K562 (cell line): ENCODE results near the gene GOLGA6D. TPM values are rescaled to one million over a fixed set of nuclear protein-coding genes. Genes with fewer than 3 reads are reported as not detected.

ENCODE experiments used
- CREB1 ChIP-seq, 2 experiments: sonication (generic) in 1 of 2; formaldehyde crosslinking in 1 of 2; IDR thresholded peaks; 2 replicates each; pipeline versions ENCODE4 v1.6.1 to v1.8.0; 2012 to 2022; ENCODE audit warnings: inconsistent platforms in 1 of 2, mild to moderate bottlenecking in 1 of 2, missing genetic modification reagents in 1 of 2, moderate library complexity in 1 of 2
- CREM ChIP-seq: IDR thresholded peaks from 2 replicates; pipeline ENCODE4 v1.6.1; 2014; ENCODE audit warnings: antibody characterized with exemption, low read depth
- GTF2E2 ChIP-seq: fragments of 200-800 bp; sonication (Bioruptor generic); IDR thresholded peaks from 2 replicates; pipeline ENCODE4 v1.6.1; 2016; ENCODE audit warnings: missing genetic modification characterization, missing compliant biosample characterization
- KAT8 ChIP-seq: fragments of 450-650 bp; IDR thresholded peaks from 2 replicates; pipeline ENCODE4 v1.6.1; 2016; ENCODE audit warnings: low read depth, mild to moderate bottlenecking
- PHB2 ChIP-seq: fragments of 450-650 bp; IDR thresholded peaks from 2 replicates; pipeline ENCODE4 v1.6.1; 2017; ENCODE audit warnings: low read depth
- PHF21A ChIP-seq: fragments of 450-650 bp; IDR thresholded peaks from 2 replicates; pipeline ENCODE4 v1.6.1; 2017; ENCODE audit warnings: low read depth, borderline replicate concordance
- POLR2B ChIP-seq: fragments of 450-650 bp; IDR thresholded peaks from 2 replicates; pipeline ENCODE4 v1.6.1; 2018; ENCODE audit warnings: low read depth; ENCODE audit not compliant: partially characterized antibody
- SIX5 ChIP-seq, 2 experiments: IDR thresholded peaks; 2 replicates each; pipeline ENCODE4 v1.6.1; 2011; ENCODE audit warnings: low read length in 2 of 2, borderline replicate concordance in 1 of 2, low read depth in 1 of 2, mild to moderate bottlenecking in 1 of 2, moderate library complexity in 1 of 2; ENCODE audit not compliant: insufficient read depth in 1 of 2
- TEAD1 ChIP-seq, 2 experiments: fragments of 450-650 bp in 1 of 2; sonication (generic) in 1 of 2; formaldehyde crosslinking; IDR thresholded peaks; 2 replicates each; pipeline versions ENCODE4 v1.4.0 to v1.8.0; 2020 to 2022; ENCODE audit warnings: mild to moderate bottlenecking in 2 of 2, missing genetic modification reagents in 1 of 2
- TOE1 ChIP-seq, 2 experiments: fragments of 450-650 bp in 1 of 2; sonication (generic) in 1 of 2; formaldehyde crosslinking in 1 of 2; IDR thresholded peaks; 2 replicates each; pipeline versions ENCODE4 v1.7.1 to v1.8.0; 2016 to 2022; ENCODE audit warnings: borderline replicate concordance in 2 of 2, mild to moderate bottlenecking in 2 of 2, antibody characterized with exemption in 1 of 2, inconsistent platforms in 1 of 2, low read depth in 1 of 2, missing genetic modification reagents in 1 of 2, moderate library complexity in 1 of 2
- ZFX ChIP-seq: sonication (generic); formaldehyde crosslinking; IDR thresholded peaks from 2 replicates; pipeline ENCODE4 v1.8.0; 2022; ENCODE audit warnings: mild to moderate bottlenecking, missing genetic modification reagents, moderate library complexity
- ZNF140 ChIP-seq: fragments of 250-450 bp; sonication (Bioruptor Pico); IDR thresholded peaks from 2 replicates; pipeline ENCODE4 v1.8.0; 2021; ENCODE audit warnings: moderate library complexity, mild to moderate bottlenecking, inconsistent platforms
- ZNF239 ChIP-seq: fragments of 250-450 bp; sonication (Bioruptor Pico); IDR thresholded peaks from 2 replicates; pipeline ENCODE4 v1.4.0; 2020; ENCODE audit warnings: mild to moderate bottlenecking
- ZZZ3 ChIP-seq: fragments of 450-650 bp; IDR thresholded peaks from 2 replicates; pipeline ENCODE4 v1.6.1; 2016; ENCODE audit warnings: antibody characterized with exemption, mild to moderate bottlenecking, moderate library complexity
- polyA plus RNA-seq, 8 experiments: library from polyadenylated mRNA; depleted of rRNA in 4 of 8; stranded (reverse) in 5 of 8; unstranded in 3 of 8; fragments of >200 nt; fragmentation: Nextera tagmentation in 2 of 8; fragmentation: Illumina TruSeq in 1 of 8; extraction: Ambion mirVana in 2 of 8; extraction: Trizol in 1 of 8; gene quantifications; 2 replicates each; pipeline versions ENCODE4 v1.2.1 to v1.2.3, GENCODE V29; 2011 to 2014; ENCODE audit warnings: inconsistent platforms in 1 of 8, missing spikeins in 1 of 8
- total RNA-seq, 7 experiments: library from RNA; depleted of rRNA in 6 of 7; stranded (reverse); fragments of >200 nt in 6 of 7; fragmentation: Illumina TruSeq in 2 of 7; extraction: Trizol in 2 of 7; gene quantifications; 2 replicates each; pipeline versions ENCODE4 v1.2.1 to v1.2.3, GENCODE V29; 2011 to 2021; ENCODE audit warnings: low replicate concordance in 1 of 7
- TF ChIP-seq, protein P1 (sequence below): IDR thresholded peaks from 2 replicates; pipeline ENCODE4 v1.6.1; 2011; ENCODE audit not compliant: insufficient read length; ENCODE audit errors: extremely low read depth
- TF ChIP-seq, protein P2 (sequence below): IDR thresholded peaks from 2 replicates; pipeline ENCODE4 v1.6.1; 2011; ENCODE audit warnings: borderline replicate concordance, low read depth, mild to moderate bottlenecking, moderate library complexity, low read length; ENCODE audit not compliant: insufficient read depth, poor library complexity, severe bottlenecking
- TF ChIP-seq, protein P3 (sequence below): fragments of 250-450 bp; sonication (Bioruptor Pico); IDR thresholded peaks from 2 replicates; pipeline ENCODE4 v1.4.0; 2020; ENCODE audit warnings: mild to moderate bottlenecking
- TF ChIP-seq, protein P4 (sequence below): sonication (generic); formaldehyde crosslinking; IDR thresholded peaks from 2 replicates; pipeline ENCODE4 v1.5.0; 2020; ENCODE audit warnings: missing genetic modification reagents
- TF ChIP-seq, protein P5 (sequence below): conservative IDR thresholded peaks from 2 replicates; pipeline ENCODE4 v1.6.1; 2011; ENCODE audit warnings: low read depth, mild to moderate bottlenecking, low read length; ENCODE audit not compliant: control insufficient read depth

GOLGA6D gene
- total and polyA plus RNA-seq, 9 of the 15 experiments (the other 6 are each of a cell fraction or from before 2014, with no cell fraction given), result not detected

DNA sequence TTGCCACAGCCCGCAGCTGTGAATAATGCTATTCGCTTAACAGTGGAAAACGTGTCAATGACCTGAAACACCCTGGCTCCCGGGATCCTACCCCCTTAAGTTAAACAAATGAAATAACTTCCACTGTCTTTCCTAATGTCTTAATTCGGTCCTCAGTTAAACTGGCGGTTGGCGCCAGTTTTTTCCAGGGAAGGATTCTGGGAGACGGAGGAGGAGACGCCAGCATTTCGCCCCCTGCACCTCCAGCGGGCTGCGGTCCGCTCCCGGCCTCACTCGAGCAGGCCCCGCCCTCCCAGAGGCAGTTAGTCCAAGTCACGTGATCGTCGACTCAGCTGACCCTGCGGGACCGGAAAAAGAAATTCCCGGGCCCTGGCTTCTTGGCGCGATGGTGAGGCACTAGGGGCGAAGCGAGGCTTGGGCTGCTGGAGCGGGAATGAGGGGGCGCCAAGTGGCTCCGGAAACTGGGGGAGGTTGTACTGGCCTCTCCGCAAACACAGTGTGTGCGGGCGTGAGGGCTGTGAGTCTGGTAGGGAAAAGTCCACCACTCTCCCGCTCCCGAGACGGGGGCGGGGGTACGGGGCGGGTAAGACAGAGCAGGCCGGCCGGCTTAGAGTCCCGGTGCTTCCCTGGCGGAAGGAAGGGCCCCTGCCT, 53.2 kb downstream of the GOLGA6D start, which contains the start of gene COMMD4 (continued):
- TF ChIP-seq, protein P1, sequence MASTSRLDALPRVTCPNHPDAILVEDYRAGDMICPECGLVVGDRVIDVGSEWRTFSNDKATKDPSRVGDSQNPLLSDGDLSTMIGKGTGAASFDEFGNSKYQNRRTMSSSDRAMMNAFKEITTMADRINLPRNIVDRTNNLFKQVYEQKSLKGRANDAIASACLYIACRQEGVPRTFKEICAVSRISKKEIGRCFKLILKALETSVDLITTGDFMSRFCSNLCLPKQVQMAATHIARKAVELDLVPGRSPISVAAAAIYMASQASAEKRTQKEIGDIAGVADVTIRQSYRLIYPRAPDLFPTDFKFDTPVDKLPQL, result no peak
- TF ChIP-seq GTF2E2, result peak; percentile 79; the same call in 1 of the 2 replicates
- TF ChIP-seq, protein P2, sequence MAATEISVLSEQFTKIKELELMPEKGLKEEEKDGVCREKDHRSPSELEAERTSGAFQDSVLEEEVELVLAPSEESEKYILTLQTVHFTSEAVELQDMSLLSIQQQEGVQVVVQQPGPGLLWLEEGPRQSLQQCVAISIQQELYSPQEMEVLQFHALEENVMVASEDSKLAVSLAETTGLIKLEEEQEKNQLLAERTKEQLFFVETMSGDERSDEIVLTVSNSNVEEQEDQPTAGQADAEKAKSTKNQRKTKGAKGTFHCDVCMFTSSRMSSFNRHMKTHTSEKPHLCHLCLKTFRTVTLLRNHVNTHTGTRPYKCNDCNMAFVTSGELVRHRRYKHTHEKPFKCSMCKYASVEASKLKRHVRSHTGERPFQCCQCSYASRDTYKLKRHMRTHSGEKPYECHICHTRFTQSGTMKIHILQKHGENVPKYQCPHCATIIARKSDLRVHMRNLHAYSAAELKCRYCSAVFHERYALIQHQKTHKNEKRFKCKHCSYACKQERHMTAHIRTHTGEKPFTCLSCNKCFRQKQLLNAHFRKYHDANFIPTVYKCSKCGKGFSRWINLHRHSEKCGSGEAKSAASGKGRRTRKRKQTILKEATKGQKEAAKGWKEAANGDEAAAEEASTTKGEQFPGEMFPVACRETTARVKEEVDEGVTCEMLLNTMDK, result peak; percentile 51
- TF ChIP-seq PHB2, result no peak
- TF ChIP-seq TOE1 (IDR thresholded peaks at IDR 0.05; ENCODE audit: borderline replicate concordance), result peak; percentile 100
- TF ChIP-seq TOE1 (CRISPR knock-in tag; IDR thresholded peaks at IDR 0.05; ENCODE audit: borderline replicate concordance, low read depth), result no peak
- peak; percentile 68; the same call in 1 of the 2 replicates for TF ChIP-seq KAT8
- TF ChIP-seq TEAD1 (CRISPR knock-in tag; IDR thresholded peaks at IDR 0.05), result peak; percentile 54 to 83; a peak in 3 of 4 replicates
- TF ChIP-seq, protein P3, sequence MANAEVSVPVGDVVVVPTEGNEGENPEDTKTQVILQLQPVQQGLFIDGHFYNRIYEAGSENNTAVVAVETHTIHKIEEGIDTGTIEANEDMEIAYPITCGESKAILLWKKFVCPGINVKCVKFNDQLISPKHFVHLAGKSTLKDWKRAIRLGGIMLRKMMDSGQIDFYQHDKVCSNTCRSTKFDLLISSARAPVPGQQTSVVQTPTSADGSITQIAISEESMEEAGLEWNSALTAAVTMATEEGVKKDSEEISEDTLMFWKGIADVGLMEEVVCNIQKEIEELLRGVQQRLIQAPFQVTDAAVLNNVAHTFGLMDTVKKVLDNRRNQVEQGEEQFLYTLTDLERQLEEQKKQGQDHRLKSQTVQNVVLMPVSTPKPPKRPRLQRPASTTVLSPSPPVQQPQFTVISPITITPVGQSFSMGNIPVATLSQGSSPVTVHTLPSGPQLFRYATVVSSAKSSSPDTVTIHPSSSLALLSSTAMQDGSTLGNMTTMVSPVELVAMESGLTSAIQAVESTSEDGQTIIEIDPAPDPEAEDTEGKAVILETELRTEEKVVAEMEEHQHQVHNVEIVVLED, result 0 out of 2 replicates have a peak, but pooled peaks have one; percentile 20
- TF ChIP-seq ZNF140 (CRISPR knock-in tag), result no peak
- TF ChIP-seq, protein P4, sequence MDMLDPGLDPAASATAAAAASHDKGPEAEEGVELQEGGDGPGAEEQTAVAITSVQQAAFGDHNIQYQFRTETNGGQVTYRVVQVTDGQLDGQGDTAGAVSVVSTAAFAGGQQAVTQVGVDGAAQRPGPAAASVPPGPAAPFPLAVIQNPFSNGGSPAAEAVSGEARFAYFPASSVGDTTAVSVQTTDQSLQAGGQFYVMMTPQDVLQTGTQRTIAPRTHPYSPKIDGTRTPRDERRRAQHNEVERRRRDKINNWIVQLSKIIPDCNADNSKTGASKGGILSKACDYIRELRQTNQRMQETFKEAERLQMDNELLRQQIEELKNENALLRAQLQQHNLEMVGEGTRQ, result peak; percentile 99
- TF ChIP-seq CREB1 (IDR thresholded peaks at IDR 0.05), result peak; percentile 45; the same call in 1 of the 2 replicates
- no peak for TF ChIP-seq CREB1 (CRISPR knock-in tag; IDR thresholded peaks at IDR 0.05)
- peak; percentile 69 for TF ChIP-seq CREM
- TF ChIP-seq ZFX (CRISPR knock-in tag), result peak; percentile 81
- no peak for TF ChIP-seq PHF21A
- no peak for TF ChIP-seq ZNF239 (CRISPR knock-in tag)
- TF ChIP-seq POLR2B, result peak; percentile 53
- 0 out of 4 replicates have a peak, but pooled peaks of 1 of the 2 experiments have one; percentile 31 for TF ChIP-seq SIX5 (IDR thresholded peaks at IDR 0.05; ENCODE audit: borderline replicate concordance in 1 of 2, insufficient read depth in 1 of 2, low read depth in 1 of 2, low read length in 2 of 2)
- TF ChIP-seq ZZZ3, result peak; percentile 62; the same call in 1 of the 2 replicates
- TF ChIP-seq, protein P5, sequence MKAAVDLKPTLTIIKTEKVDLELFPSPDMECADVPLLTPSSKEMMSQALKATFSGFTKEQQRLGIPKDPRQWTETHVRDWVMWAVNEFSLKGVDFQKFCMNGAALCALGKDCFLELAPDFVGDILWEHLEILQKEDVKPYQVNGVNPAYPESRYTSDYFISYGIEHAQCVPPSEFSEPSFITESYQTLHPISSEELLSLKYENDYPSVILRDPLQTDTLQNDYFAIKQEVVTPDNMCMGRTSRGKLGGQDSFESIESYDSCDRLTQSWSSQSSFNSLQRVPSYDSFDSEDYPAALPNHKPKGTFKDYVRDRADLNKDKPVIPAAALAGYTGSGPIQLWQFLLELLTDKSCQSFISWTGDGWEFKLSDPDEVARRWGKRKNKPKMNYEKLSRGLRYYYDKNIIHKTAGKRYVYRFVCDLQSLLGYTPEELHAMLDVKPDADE, result peak; percentile 94
